GM12874 (cell line): ENCODE results near the gene ADCY5.

Experiments used
- TF ChIP-seq, protein P1 (sequence below): IDR thresholded peaks from 2 replicates; pipeline ENCODE4 v1.5.1; 2011; ENCODE audit warnings: low read depth, mild to moderate bottlenecking, control low read depth, low read length, moderate library complexity; ENCODE audit not compliant: insufficient read depth

ADCY5 gene

DNA sequence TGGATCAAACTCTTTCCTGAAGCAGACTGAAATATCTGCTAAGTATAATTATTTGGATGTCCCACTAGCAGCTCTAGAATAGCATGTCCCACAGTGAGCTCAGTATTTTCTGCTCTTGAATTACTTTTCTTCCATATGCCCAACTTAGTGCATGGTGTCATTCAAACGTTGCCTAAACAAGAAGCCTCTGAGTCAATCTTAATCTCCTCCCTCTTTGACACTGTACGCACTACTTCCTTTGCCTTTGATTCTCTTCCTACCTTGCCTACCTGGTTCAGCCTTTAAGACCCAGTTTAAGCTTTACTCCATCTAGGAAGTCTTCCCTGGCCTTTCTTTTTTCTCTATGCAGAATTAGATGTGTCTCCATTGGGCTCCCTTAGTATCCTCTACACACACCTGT is 192.6 kb downstream of the ADCY5 start:
- TF ChIP-seq, protein P1, sequence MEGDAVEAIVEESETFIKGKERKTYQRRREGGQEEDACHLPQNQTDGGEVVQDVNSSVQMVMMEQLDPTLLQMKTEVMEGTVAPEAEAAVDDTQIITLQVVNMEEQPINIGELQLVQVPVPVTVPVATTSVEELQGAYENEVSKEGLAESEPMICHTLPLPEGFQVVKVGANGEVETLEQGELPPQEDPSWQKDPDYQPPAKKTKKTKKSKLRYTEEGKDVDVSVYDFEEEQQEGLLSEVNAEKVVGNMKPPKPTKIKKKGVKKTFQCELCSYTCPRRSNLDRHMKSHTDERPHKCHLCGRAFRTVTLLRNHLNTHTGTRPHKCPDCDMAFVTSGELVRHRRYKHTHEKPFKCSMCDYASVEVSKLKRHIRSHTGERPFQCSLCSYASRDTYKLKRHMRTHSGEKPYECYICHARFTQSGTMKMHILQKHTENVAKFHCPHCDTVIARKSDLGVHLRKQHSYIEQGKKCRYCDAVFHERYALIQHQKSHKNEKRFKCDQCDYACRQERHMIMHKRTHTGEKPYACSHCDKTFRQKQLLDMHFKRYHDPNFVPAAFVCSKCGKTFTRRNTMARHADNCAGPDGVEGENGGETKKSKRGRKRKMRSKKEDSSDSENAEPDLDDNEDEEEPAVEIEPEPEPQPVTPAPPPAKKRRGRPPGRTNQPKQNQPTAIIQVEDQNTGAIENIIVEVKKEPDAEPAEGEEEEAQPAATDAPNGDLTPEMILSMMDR: no peak

DNA sequence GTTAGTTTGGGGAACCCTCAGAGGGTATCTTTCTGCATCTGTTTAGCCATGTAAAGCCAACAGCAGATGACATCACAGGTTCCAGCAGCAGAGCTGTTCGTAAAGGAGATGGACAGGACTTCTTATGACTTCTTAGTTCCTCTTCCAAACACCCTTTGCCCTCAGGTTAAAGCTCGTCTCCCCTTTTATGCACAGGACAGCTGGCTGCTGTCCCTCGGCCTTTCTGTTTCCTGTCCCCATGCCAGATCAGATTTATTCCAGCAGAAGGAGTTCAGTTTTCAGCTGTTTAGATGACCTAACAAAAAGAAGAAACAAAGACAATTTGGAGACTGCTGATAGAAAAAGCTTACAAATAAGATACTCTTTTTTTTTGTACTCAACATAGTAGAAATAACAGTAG is 202.0 kb downstream of the ADCY5 start:
- TF ChIP-seq, protein P1: no peak

GRCh38 chr3:123244128-123244527 is 204.8 kb downstream of the ADCY5 start:
- TF ChIP-seq, protein P1: no peak

DNA sequence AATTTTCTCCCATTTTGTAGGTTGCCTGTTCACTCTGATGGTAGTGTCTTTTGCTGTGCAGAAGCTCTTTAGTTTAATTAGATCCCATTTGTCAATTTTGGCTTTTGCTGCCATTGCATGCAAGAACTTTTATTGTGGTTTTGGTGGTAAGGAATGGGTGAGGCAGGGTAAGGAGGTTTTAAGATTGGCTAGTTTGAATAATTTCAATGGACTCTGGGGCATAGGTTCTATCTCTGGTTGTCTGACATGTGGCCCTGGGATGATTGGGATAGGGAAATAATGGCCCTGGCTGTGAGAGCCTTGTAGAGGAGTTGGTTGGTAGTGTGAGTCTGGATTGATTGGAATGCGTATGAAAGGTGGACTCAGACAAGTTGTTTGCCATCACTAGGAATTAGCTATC is 209.1 kb downstream of the ADCY5 start:
- TF ChIP-seq, protein P1: no peak

GRCh38 chr3:123236902-123237301 is 212.0 kb downstream of the ADCY5 start:
- TF ChIP-seq, protein P1: no peak
